Activated naive CD4-positive, alpha-beta T cell treated with anti-CD3 and anti-CD28 coated beads, Interleukin-2, amount 10 ng/mL, durations not matched to agents 7 days and 5 days (primary cell): Measurements from ENCODE around the gene DLGAP3.
A peak's percentile ranks its signal among the peaks of the same experiment; 100 is the strongest.

Experiments
- CTCF ChIA-PET: fragments of 350-600 bp; sonication (Branson Sonifier 250); formaldehyde crosslinking; loops from one replicate; lab custom pipeline; 2021; ENCODE audit warnings: antibody characterized with exemption; lab: Charles Lee
- DNase-seq: peaks from one replicate; pipeline ENCODE4 v3.0.0-alpha.2; 2020
- H3K27ac Mint-ChIP-seq: one replicate; pipeline ENCODE4 v1.8.0; 2021; ENCODE audit warnings: mild to moderate bottlenecking, moderate library complexity, mixed read lengths
- H3K27me3 Mint-ChIP-seq: one replicate; pipeline ENCODE4 v1.8.0; 2021; ENCODE audit warnings: mild to moderate bottlenecking, mixed read lengths
- H3K36me3 Mint-ChIP-seq: one replicate; pipeline ENCODE4 v1.8.0; 2021; ENCODE audit warnings: mixed read lengths
- H3K4me1 Mint-ChIP-seq: one replicate; pipeline ENCODE4 v1.8.0; 2021; ENCODE audit warnings: mixed read lengths
- H3K4me3 Mint-ChIP-seq: one replicate; pipeline ENCODE4 v1.8.0; 2021; ENCODE audit warnings: mild to moderate bottlenecking, moderate library complexity, mixed read lengths
- H3K9me3 Mint-ChIP-seq: one replicate; pipeline ENCODE4 v1.8.0; 2021; ENCODE audit warnings: mixed read lengths

The DLGAP3 gene

DNA sequence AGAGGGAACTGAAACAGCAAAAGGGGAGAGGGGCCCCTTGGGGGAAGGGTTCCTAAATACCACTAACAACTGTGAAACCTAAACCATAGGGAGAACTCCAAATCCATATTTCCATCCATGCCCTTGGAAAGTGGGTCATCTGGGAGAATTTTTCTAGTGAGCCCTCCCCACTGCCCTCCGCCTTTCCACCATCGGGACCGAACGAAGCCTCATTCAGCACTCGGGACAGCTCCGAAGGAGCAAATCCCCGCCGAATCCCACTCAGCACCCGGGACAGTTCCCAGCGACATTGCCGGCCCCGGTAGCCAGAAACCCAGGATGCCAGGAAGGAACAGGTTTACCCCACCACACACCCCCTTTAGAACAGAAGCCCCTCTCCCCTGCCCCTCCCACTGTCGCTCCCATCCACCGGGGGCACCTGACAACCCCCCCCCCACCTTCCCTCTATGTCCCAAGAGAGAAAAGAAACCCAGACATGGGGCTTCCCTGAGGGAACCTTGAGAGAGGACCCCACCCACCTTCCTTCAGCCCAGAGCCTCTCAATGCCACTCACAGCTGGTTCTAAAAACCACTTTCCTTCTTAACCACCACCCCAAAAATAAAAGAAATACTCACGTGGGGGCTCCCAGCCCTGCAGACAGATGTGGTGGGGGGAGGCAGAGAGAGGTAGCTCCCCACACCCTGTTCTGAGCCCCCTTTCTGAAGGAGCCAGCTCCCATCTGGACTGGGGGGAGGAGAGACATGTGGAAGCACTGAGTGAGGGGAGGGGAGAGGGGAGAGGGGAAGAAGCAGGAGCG is 4.5 kb downstream of the DLGAP3 start:
- Mint-ChIP-seq H3K4me3 (no peak overlapping the region), H3K36me3 (no peaks in the 10 kb centered on the region), H3K4me1 (peaks cover 5% of the 10 kb centered on the region), H3K27me3 (peaks cover 68% of the 10 kb centered on the region), H3K9me3 (no peaks in the 10 kb centered on the region), H3K27ac (no peak overlapping the region)
- DNase-seq: peak; percentile 78
- CTCF ChIA-PET: no interaction called here

DNA sequence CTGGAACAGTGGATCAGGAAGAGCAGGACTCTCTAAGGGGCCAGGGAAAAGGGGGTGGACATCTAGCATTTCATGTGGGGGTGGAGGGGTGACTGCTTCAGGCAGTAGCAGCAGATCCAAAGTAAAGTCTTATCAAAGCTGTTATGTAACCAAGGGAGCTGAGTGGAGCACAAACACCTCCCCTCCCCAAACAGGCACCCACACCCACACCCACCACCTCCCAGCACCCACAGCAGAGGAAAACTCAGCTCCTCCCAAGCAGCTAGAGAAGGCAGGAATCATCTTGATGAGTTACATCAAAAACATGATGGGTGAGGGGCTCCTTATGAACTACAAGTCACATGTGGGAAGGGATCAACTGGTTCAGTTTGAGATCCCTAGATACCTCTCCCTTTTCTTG is 6.0 kb downstream of the DLGAP3 start:
- DNase-seq: no peak
- CTCF ChIA-PET: no interaction called here
- Mint-ChIP-seq H3K4me1 (peaks cover under 1% of the 10 kb centered on the region), H3K27ac (no peak overlapping the region), H3K36me3 (no peaks in the 10 kb centered on the region), H3K27me3 (peaks cover 74% of the 10 kb centered on the region), H3K4me3 (no peak overlapping the region), H3K9me3 (no peaks in the 10 kb centered on the region)

DNA sequence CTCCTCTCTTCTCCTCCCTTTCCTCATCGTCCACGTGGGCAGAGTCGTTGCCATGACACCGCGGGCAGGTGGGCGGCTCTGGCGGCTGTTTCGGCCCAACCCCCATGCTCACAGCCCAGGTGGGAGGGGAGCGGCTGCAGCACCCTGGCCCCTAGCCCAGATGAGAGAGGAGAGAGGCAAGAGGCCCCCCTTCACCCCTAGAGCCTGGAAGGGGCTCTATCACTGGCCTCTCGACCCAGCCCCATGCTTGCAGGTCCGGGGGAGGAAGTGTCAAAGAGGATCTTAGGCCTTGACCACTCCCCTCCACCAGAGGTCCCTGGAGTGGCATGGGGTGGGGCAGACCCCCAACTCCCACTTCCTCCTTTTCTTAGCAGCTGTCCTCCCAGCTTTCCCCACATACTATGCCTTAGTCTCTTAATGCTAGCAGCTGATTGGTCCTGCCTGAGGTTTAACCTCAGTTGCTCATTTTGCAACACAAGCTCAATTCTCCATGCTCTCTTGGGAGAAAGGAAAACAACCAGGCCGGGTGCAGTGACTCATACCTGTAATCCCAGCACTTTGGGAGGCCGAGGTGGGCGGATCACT is 10.4 kb downstream of the DLGAP3 start:
- H3K27ac Mint-ChIP-seq: no peak overlapping the region
- CTCF ChIA-PET: no interaction called here
- no peaks in the 10 kb centered on the region for H3K9me3 Mint-ChIP-seq
- no peaks in the 10 kb centered on the region for H3K4me1 Mint-ChIP-seq
- H3K27me3 Mint-ChIP-seq: peaks cover 49% of the 10 kb centered on the region
- H3K4me3 Mint-ChIP-seq: no peak overlapping the region
- no peaks in the 10 kb centered on the region for H3K36me3 Mint-ChIP-seq
- peak; percentile 20 for DNase-seq

DNA sequence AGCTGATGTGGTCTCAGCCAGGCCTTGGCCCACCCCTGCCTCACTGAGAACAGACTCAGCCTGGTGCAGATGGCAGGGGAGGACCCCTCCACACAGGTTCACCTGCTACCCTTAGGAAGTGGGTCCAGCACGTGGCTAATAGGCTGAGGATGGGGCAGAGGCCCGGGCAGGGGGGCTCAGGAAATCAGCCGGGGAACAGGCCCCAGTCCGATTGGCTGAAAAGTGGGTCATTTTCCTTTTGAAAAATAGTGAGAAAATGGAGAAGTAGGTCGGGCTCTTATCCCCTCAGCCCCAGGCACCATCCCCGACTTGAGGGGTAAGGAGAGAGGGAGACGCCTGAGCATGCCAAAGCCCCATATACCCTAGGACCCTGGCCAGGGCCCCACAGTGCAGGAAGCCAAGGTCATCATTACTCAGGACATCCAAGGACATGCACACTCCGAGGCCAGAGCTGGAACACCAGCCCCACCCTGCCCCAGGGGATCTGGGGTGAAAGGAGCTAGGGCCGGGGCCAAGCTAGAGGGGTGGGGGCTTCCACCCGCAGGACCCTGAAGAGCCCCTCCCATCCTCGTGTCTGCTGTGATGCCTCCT is 11.0 kb downstream of the DLGAP3 start:
- H3K4me1 Mint-ChIP-seq: no peaks in the 10 kb centered on the region

DNA sequence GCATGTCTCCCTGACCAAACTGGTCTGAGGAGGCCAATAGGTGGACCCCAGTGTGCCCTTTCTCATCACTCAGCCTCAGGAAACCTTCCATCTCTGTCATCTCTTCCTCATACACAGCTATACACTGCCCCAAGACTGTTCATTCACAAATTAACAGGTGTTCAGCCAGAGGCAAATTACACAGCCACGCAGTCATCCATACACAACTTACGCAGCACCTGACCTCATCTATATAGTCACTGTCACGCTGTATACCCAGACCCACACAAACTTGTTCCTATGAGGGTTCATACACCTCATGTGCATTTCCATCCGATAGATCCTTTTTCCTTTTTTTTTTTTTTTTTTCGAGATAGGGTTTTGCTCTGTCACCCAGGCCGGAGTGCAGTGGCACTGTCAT is 12.4 kb downstream of the DLGAP3 start:
- Mint-ChIP-seq H3K9me3 (no peaks in the 10 kb centered on the region), H3K27me3 (peaks cover 47% of the 10 kb centered on the region), H3K27ac (no peak overlapping the region), H3K4me3 (no peak overlapping the region), H3K4me1 (no peaks in the 10 kb centered on the region), H3K36me3 (no peaks in the 10 kb centered on the region)
- no peak for DNase-seq
- CTCF ChIA-PET: no interaction called here

More for the DNA sequence above, 11.0 kb downstream of the DLGAP3 start:
- Mint-ChIP-seq H3K27me3 (peaks cover 44% of the 10 kb centered on the region), H3K4me3 (no peak overlapping the region), H3K27ac (no peak overlapping the region), H3K9me3 (no peaks in the 10 kb centered on the region), H3K36me3 (no peaks in the 10 kb centered on the region)
- CTCF ChIA-PET: no interaction called here
- DNase-seq: peak; percentile 13

DNA sequence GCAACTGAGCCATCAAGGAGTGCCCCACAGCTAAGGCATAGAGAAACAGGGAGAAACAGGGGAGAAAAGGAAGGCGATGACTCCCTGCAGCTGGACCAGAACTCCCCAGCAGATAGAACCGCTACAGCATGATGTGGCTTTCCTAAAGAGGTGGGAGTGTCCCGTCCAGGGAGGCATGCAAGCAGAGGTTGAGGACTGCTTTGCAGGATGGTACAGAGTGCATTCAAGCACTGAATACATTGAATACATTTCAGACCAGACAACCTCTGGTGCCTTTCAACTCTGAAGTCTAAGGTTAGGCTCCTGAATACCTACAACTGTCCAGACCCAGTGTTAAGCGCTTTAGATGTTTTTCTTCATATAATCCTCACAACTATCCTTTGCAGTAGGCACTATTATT is 13.3 kb downstream of the DLGAP3 start:
- CTCF ChIA-PET: interaction anchor here (0.6 kb wide), 1 partner anchor 82 kb away, joined by 3 read pairs; no protein-coding TSS in a partner anchor
- no peaks in the 10 kb centered on the region for H3K36me3 Mint-ChIP-seq
- H3K9me3 Mint-ChIP-seq: no peaks in the 10 kb centered on the region
- DNase-seq: no peak
- peaks cover 44% of the 10 kb centered on the region for H3K27me3 Mint-ChIP-seq
- H3K4me1 Mint-ChIP-seq: no peaks in the 10 kb centered on the region
- no peak overlapping the region for H3K27ac Mint-ChIP-seq
- H3K4me3 Mint-ChIP-seq: no peak overlapping the region

DNA sequence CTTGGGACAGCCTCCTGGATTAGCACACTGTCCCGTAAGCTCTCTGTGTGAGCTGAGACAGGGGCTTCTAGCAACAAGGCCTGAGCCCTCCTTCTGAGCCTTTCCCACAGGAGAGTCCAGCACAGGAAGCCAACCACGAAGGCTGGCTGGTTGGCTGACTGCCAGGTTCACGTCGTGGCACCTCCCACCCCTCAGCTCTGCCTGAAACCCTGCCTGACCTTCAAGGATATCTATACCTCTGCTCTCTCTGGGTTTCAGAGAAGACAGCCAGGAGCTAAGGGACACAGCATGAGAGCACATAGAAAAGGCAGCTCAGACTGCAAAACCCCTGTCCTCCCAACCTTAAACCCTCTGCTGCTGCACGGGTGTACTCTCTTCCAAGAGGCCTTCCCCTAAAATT is 13.9 kb downstream of the DLGAP3 start:
- Mint-ChIP-seq H3K27me3 (peaks cover 42% of the 10 kb centered on the region), H3K4me3 (no peak overlapping the region), H3K36me3 (no peaks in the 10 kb centered on the region), H3K27ac (no peak overlapping the region), H3K4me1 (no peaks in the 10 kb centered on the region), H3K9me3 (no peaks in the 10 kb centered on the region)
- DNase-seq: no peak
- CTCF ChIA-PET: interaction anchor here (0.6 kb wide), 1 partner anchor 83 kb away, joined by 3 read pairs; no protein-coding TSS in a partner anchor

DNA sequence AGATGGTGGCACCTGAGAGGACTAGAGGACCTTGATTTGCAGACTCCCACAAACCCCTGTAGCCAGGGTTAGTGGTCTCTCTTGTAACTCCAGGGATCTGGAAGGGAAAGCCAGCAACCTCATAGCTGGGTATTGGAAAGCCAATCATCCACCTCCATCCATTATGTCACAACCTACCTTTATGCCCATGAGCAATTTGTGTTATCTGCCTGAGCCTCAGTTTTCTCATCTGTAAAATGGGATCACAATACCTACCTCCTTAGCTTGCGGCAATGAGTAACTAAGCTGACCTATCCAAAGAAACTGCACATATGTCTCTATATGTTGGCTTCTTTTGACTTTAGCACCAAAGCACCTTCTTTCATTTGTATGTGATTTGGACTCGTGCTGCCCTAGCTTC is 14.5 kb downstream of the DLGAP3 start:
- Mint-ChIP-seq H3K36me3 (no peaks in the 10 kb centered on the region), H3K4me3 (no peak overlapping the region), H3K4me1 (no peaks in the 10 kb centered on the region), H3K27me3 (peaks cover 40% of the 10 kb centered on the region), H3K27ac (no peak overlapping the region), H3K9me3 (no peaks in the 10 kb centered on the region)
- no peak for DNase-seq
- CTCF ChIA-PET: no interaction called here

DNA sequence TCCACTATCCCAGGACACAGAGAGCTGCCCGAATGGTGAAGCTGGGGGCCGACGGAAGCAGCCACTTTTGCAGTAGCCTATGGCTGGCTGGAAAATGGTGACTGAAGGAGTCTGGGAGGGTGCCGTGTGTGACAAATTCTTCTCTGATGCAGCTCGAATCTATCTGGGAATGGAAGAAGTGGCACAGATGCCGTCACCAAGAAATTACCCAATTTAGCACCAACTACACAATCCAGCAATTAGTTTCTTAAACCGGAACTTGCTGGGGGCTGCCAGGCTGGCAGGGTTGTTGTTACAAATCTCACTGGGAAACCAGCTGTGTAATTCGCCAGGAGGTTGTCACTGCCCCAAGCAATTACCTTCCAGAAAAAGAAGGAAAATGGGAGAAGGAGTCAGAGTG is 18.0 kb downstream of the DLGAP3 start:
- Mint-ChIP-seq H3K36me3 (no peaks in the 10 kb centered on the region), H3K4me1 (no peaks in the 10 kb centered on the region), H3K9me3 (no peaks in the 10 kb centered on the region), H3K27me3 (peaks cover 19% of the 10 kb centered on the region), H3K27ac (no peak overlapping the region), H3K4me3 (no peak overlapping the region)
- CTCF ChIA-PET: no interaction called here
- no peak for DNase-seq

DNA sequence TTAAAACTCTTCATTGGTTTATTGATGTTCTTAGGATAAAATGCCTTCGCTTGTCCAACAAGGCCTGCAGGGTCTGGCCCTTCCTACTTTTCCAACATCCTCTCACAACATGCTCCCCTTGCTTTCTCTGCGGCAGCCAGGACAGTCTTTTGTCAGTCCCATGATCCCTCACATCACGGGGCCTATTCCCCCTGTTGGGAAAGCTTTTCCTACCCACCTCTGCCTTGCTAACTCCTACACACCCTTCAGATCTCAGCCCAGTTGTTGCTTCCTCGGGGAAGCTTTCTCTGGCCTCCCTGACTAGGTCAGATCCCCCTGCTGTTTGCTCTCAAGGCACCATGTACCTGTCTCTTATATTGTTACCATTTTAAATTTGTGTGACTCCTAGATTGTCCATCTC is 19.0 kb downstream of the DLGAP3 start:
- peak; percentile 9 for DNase-seq
- H3K4me1 Mint-ChIP-seq: no peaks in the 10 kb centered on the region
- CTCF ChIA-PET: no interaction called here
- peaks cover 15% of the 10 kb centered on the region for H3K27me3 Mint-ChIP-seq
- no peaks in the 10 kb centered on the region for H3K36me3 Mint-ChIP-seq
- H3K27ac Mint-ChIP-seq: no peak overlapping the region
- no peak overlapping the region for H3K4me3 Mint-ChIP-seq
- no peaks in the 10 kb centered on the region for H3K9me3 Mint-ChIP-seq

DNA sequence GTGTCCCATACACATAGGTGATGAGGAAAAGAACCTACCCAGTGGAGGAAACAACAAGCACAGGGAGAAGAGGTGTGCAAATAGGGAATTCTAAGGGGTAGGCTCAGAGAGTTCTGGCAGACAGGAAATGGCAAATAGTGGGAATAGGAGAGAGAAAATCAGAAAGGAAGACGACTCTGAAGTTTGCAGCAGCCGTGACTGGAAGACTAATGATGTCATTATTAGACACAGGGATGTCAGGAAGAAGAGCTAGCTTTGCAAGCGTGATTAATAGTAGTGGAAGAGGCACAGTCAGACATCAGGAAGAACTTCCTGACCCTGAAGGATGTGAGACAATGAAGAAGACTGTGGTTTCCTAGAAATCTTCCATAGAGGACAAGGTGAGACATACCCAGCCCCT is 21.1 kb downstream of the DLGAP3 start:
- Mint-ChIP-seq H3K36me3 (no peaks in the 10 kb centered on the region), H3K9me3 (no peaks in the 10 kb centered on the region), H3K27ac (no peak overlapping the region), H3K4me3 (no peak overlapping the region), H3K4me1 (no peaks in the 10 kb centered on the region), H3K27me3 (peaks cover 11% of the 10 kb centered on the region)
- CTCF ChIA-PET: no interaction called here
- peak; percentile 1 for DNase-seq

DNA sequence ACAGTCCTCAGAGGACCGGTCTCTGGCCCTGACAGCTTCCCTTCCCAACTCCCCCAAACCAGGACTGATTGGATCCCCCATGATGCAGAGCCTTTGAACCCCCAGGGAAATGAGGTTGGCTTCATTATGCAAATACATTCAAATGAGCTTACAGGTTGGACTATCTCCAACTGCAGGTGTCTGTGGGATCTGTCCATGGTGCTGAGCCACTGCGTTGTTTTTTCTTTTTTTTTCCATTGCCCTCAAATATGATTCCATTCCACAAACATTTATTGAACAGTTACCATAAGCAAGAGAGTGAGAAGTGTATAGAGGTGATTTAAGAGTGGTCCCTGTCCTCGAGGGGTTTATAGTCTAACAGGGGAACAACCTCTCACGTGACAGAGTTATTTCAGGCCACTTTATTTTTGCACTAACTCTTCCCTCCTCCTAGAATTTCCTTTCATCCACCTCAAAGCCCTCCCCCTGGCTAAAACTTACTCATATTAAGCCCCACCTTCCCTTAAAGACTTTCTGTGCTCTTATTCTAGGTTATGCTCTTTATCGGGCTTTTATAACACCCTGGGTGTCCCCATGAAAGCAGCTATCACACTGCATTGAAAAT is 21.9 kb downstream of the DLGAP3 start:
- peak; percentile 30 for DNase-seq
- Mint-ChIP-seq H3K4me3 (no peak overlapping the region), H3K27ac (no peak overlapping the region), H3K4me1 (no peaks in the 10 kb centered on the region), H3K36me3 (no peaks in the 10 kb centered on the region), H3K9me3 (no peaks in the 10 kb centered on the region), H3K27me3 (peaks cover 8% of the 10 kb centered on the region)
- CTCF ChIA-PET: interaction anchor here (0.6 kb wide), 1 partner anchor 33 kb away, joined by 3 read pairs; no protein-coding TSS in a partner anchor

DNA sequence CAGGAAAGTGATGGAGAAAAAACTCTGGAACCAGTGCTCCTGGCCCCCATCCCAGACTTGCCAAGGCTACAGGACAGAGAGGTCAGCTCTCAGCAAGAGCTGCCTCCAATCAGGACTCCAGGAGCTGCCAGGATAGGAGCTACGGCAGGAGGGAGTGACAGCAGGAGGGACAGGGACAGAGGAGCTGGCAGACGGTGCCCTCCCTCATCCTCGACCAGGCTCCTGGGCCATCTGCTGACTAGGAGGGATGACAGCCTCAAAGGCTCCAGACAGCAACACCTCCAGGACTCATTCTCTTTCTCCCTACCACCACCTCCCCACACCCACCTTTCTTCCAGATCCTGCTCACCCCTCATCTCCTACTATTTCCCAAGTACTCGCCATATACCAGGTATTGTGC is 22.7 kb downstream of the DLGAP3 start:
- H3K36me3 Mint-ChIP-seq: no peaks in the 10 kb centered on the region
- no peaks in the 10 kb centered on the region for H3K4me1 Mint-ChIP-seq
- CTCF ChIA-PET: no interaction called here
- no peak overlapping the region for H3K27ac Mint-ChIP-seq
- no peaks in the 10 kb centered on the region for H3K9me3 Mint-ChIP-seq
- no peak overlapping the region for H3K4me3 Mint-ChIP-seq
- no peak for DNase-seq
- H3K27me3 Mint-ChIP-seq: peaks cover 10% of the 10 kb centered on the region

DNA sequence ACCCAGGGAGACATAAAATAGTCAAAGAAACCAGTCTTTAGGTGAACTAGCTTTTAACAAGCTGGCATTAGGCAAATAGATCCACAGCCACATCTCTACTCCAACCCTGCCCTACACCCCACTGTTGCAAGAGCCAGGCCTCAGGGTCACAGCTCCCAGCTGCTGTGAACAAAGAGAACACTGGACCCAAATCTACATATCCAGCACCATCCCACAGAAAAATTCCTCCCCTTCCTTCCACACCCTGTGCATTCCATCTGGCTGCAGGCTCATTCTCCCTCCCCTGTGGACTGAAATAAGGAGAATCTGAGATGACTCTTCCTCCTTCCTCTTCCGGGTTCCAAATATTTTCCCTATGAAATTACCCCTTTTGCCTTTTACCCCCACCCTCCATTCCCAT is 23.2 kb downstream of the DLGAP3 start:
- H3K4me3 Mint-ChIP-seq: no peak overlapping the region
- H3K36me3 Mint-ChIP-seq: no peaks in the 10 kb centered on the region
- no peaks in the 10 kb centered on the region for H3K9me3 Mint-ChIP-seq
- no peak overlapping the region for H3K27ac Mint-ChIP-seq
- no peak for DNase-seq
- H3K27me3 Mint-ChIP-seq: peaks cover 10% of the 10 kb centered on the region
- CTCF ChIA-PET: no interaction called here
- H3K4me1 Mint-ChIP-seq: no peaks in the 10 kb centered on the region
